ENCODE measurements around the gene RHBDF2. TPM values are rescaled to one million over a fixed set of nuclear protein-coding genes. Genes with fewer than 3 reads are reported as not detected.
A peak's percentile ranks its signal among the peaks of the same experiment; 100 is the strongest.

The RHBDF2 gene
- total RNA-seq, 1 donor from 2014 or later, result 3.7 TPM

GRCh38 chr17:76431509-76431908 lies 69.7 kb downstream of the RHBDF2 start:
- Histone ChIP-seq H3K4me1 (ENCODE audit: control insufficient read depth in 3 of 3, insufficient read depth in 3 of 3, low read length in 3 of 3) (peaks cover 20 to 62% (median 53%) of the 10 kb centered on the region in 3 donors), H3K9me3 (ENCODE audit: control insufficient read depth in 3 of 3, low read length in 3 of 3) (no peaks in the 10 kb centered on the region), H3K27ac (ENCODE audit: low read depth, low read length) (peak overlapping the region; percentile 54), H3K4me3 (ENCODE audit: low read length in 3 of 3) (no peak overlapping the region), H3K36me3 (ENCODE audit: control insufficient read depth in 3 of 3, insufficient read depth in 3 of 3, low read length in 3 of 3) (peaks cover 0 to 2% (median 0%) of the 10 kb centered on the region in 3 donors), H3K27me3 (ENCODE audit: control insufficient read depth in 3 of 3, insufficient read depth in 3 of 3, low read length in 3 of 3) (no peaks in the 10 kb centered on the region), H3K9ac (ENCODE audit: low read depth in 1 of 3, low read length in 3 of 3) (peak overlapping the region in 2 of 3 donors; percentile 44 to 69)

GRCh38 chr17:76428511-76428910 lies 72.7 kb downstream of the RHBDF2 start:
- H3K4me3 ChIP-seq (ENCODE audit: low read length in 3 of 3), result no peak overlapping the region
- peaks cover 16 to 47% (median 43%) of the 10 kb centered on the region in 3 donors for H3K4me1 ChIP-seq (ENCODE audit: control insufficient read depth in 3 of 3, insufficient read depth in 3 of 3, low read length in 3 of 3)
- H3K9me3 ChIP-seq (ENCODE audit: control insufficient read depth in 3 of 3, low read length in 3 of 3), result no peaks in the 10 kb centered on the region
- H3K27ac ChIP-seq (ENCODE audit: low read depth, low read length), result no peak overlapping the region
- H3K27me3 ChIP-seq (ENCODE audit: control insufficient read depth in 3 of 3, insufficient read depth in 3 of 3, low read length in 3 of 3), result no peaks in the 10 kb centered on the region
- H3K36me3 ChIP-seq (ENCODE audit: control insufficient read depth in 3 of 3, insufficient read depth in 3 of 3, low read length in 3 of 3), result no peaks in the 10 kb centered on the region
- H3K9ac ChIP-seq (ENCODE audit: low read depth in 1 of 3, low read length in 3 of 3), result no peak overlapping the region

- Histone ChIP-seq H3K36me3 (ENCODE audit: control insufficient read depth in 3 of 3, insufficient read depth in 3 of 3, low read length in 3 of 3) (no peaks in the 10 kb centered on the region), H3K27ac (ENCODE audit: low read depth, low read length) (no peak overlapping the region), H3K4me3 (ENCODE audit: low read length in 3 of 3) (no peak overlapping the region), H3K4me1 (ENCODE audit: control insufficient read depth in 3 of 3, insufficient read depth in 3 of 3, low read length in 3 of 3) (peaks cover 16 to 44% (median 41%) of the 10 kb centered on the region in 3 donors), H3K27me3 (ENCODE audit: control insufficient read depth in 3 of 3, insufficient read depth in 3 of 3, low read length in 3 of 3) (no peaks in the 10 kb centered on the region), H3K9me3 (ENCODE audit: control insufficient read depth in 3 of 3, low read length in 3 of 3) (no peaks in the 10 kb centered on the region), H3K9ac (ENCODE audit: low read depth in 1 of 3, low read length in 3 of 3) (no peak overlapping the region)
Observed at GRCh38 chr17:76427501-76428231, 73.6 kb downstream of the RHBDF2 start.

- Histone ChIP-seq H3K9me3 (ENCODE audit: control insufficient read depth in 3 of 3, low read length in 3 of 3) (no peaks in the 10 kb centered on the region), H3K4me3 (ENCODE audit: low read length in 3 of 3) (no peak overlapping the region), H3K27me3 (ENCODE audit: control insufficient read depth in 3 of 3, insufficient read depth in 3 of 3, low read length in 3 of 3) (no peaks in the 10 kb centered on the region), H3K4me1 (ENCODE audit: control insufficient read depth in 3 of 3, insufficient read depth in 3 of 3, low read length in 3 of 3) (peaks cover 12 to 35% (median 32%) of the 10 kb centered on the region in 3 donors), H3K36me3 (ENCODE audit: control insufficient read depth in 3 of 3, insufficient read depth in 3 of 3, low read length in 3 of 3) (no peaks in the 10 kb centered on the region), H3K9ac (ENCODE audit: low read depth in 1 of 3, low read length in 3 of 3) (no peak overlapping the region), H3K27ac (ENCODE audit: low read depth, low read length) (no peak overlapping the region)
Observed at GRCh38 chr17:76426853-76427252, 74.4 kb downstream of the RHBDF2 start.

GRCh38 chr17:76422860-76423259 lies 78.4 kb downstream of the RHBDF2 start:
- H3K4me1 ChIP-seq (ENCODE audit: control insufficient read depth in 3 of 3, insufficient read depth in 3 of 3, low read length in 3 of 3), result peaks cover 26 to 29% (median 27%) of the 10 kb centered on the region in 3 donors
- no peaks in the 10 kb centered on the region for H3K9me3 ChIP-seq (ENCODE audit: control insufficient read depth in 3 of 3, low read length in 3 of 3)
- no peak overlapping the region for H3K9ac ChIP-seq (ENCODE audit: low read depth in 1 of 3, low read length in 3 of 3)
- no peak overlapping the region for H3K27ac ChIP-seq (ENCODE audit: low read depth, low read length)
- H3K4me3 ChIP-seq (ENCODE audit: low read length in 3 of 3), result no peak overlapping the region
- H3K36me3 ChIP-seq (ENCODE audit: control insufficient read depth in 3 of 3, insufficient read depth in 3 of 3, low read length in 3 of 3), result no peaks in the 10 kb centered on the region
- H3K27me3 ChIP-seq (ENCODE audit: control insufficient read depth in 3 of 3, insufficient read depth in 3 of 3, low read length in 3 of 3), result no peaks in the 10 kb centered on the region

- no peaks in the 10 kb centered on the region for H3K36me3 ChIP-seq (ENCODE audit: control insufficient read depth in 3 of 3, insufficient read depth in 3 of 3, low read length in 3 of 3)
- no peak overlapping the region for H3K27ac ChIP-seq (ENCODE audit: low read depth, low read length)
- H3K9ac ChIP-seq (ENCODE audit: low read depth in 1 of 3, low read length in 3 of 3), result no peak overlapping the region
- peaks cover 24 to 29% (median 26%) of the 10 kb centered on the region in 3 donors for H3K4me1 ChIP-seq (ENCODE audit: control insufficient read depth in 3 of 3, insufficient read depth in 3 of 3, low read length in 3 of 3)
- no peaks in the 10 kb centered on the region for H3K27me3 ChIP-seq (ENCODE audit: control insufficient read depth in 3 of 3, insufficient read depth in 3 of 3, low read length in 3 of 3)
- no peak overlapping the region for H3K4me3 ChIP-seq (ENCODE audit: low read length in 3 of 3)
- no peaks in the 10 kb centered on the region for H3K9me3 ChIP-seq (ENCODE audit: control insufficient read depth in 3 of 3, low read length in 3 of 3)
Observed at GRCh38 chr17:76422406-76422805, 78.8 kb downstream of the RHBDF2 start.

- Histone ChIP-seq H3K4me3 (ENCODE audit: low read length in 3 of 3) (no peak overlapping the region), H3K27me3 (ENCODE audit: control insufficient read depth in 3 of 3, insufficient read depth in 3 of 3, low read length in 3 of 3) (no peaks in the 10 kb centered on the region), H3K9me3 (ENCODE audit: control insufficient read depth in 3 of 3, low read length in 3 of 3) (no peaks in the 10 kb centered on the region), H3K27ac (ENCODE audit: low read depth, low read length) (no peak overlapping the region), H3K9ac (ENCODE audit: low read depth in 1 of 3, low read length in 3 of 3) (no peak overlapping the region), H3K4me1 (ENCODE audit: control insufficient read depth in 3 of 3, insufficient read depth in 3 of 3, low read length in 3 of 3) (peaks cover 36 to 39% (median 38%) of the 10 kb centered on the region in 3 donors), H3K36me3 (ENCODE audit: control insufficient read depth in 3 of 3, insufficient read depth in 3 of 3, low read length in 3 of 3) (no peaks in the 10 kb centered on the region)
Observed at GRCh38 chr17:76421044-76421407, 80.2 kb downstream of the RHBDF2 start.

Other genes starting within 250 kb of the RHBDF2 start
- 2.6 TPM for gene UBALD2, start 236.1 kb downstream of the RHBDF2 start, total RNA-seq
- 2.1 TPM for gene QRICH2, start 193.1 kb downstream of the RHBDF2 start, total RNA-seq
- gene PRPSAP1, start 147.5 kb downstream of the RHBDF2 start, total RNA-seq, result 24.0 TPM
- 2.1 TPM for gene SPHK1, start 116.8 kb downstream of the RHBDF2 start, total RNA-seq
- 20.9 TPM for gene UBE2O, start 48.3 kb downstream of the RHBDF2 start, total RNA-seq
- not detected for gene AANAT, start 33.8 kb downstream of the RHBDF2 start, total RNA-seq
- 8.9 TPM for gene CYGB, start 36.3 kb upstream of the RHBDF2 start, total RNA-seq
- 0.52 TPM for gene PRCD, start 38.6 kb upstream of the RHBDF2 start, total RNA-seq
- gene ST6GALNAC2, start 84.4 kb upstream of the RHBDF2 start, total RNA-seq, result 2.6 TPM
- not detected for gene ST6GALNAC1, start 142.3 kb upstream of the RHBDF2 start, total RNA-seq
- 75.7 TPM for gene MXRA7, start 209.5 kb upstream of the RHBDF2 start, total RNA-seq
- 6.8 TPM for gene JMJD6, start 225.2 kb upstream of the RHBDF2 start, total RNA-seq
- gene METTL23, start 225.4 kb upstream of the RHBDF2 start, total RNA-seq, result 19.3 TPM
- gene SRSF2, start 235.9 kb upstream of the RHBDF2 start, total RNA-seq, result 52.2 TPM
- 76.7 TPM for gene MFSD11, start 236.7 kb upstream of the RHBDF2 start, total RNA-seq

Data from skeletal muscle tissue (tissue), 4 donors.